Keratinocyte (primary cell): Measurements from ENCODE around the gene DNTTIP2. TPM values are rescaled to one million over a fixed set of nuclear protein-coding genes. Genes with fewer than 3 reads are reported as not detected.

Experiments
- DNase-seq: peaks from one replicate; pipeline ENCODE4 v3.0.0-alpha.2; 2011; ENCODE audit warnings: low read depth, missing footprints, low spot score
- FAIRE-seq: peaks from 2 replicates; lab custom pipeline; 2011; peaks lifted over from hg19 to GRCh38; lab: Jason Lieb, UNC
- H2AFZ ChIP-seq: 2 replicates; pipeline ENCODE4 v1.6.0; 2012; ENCODE audit warnings: low read length, control low read depth, inconsistent platforms; ENCODE audit not compliant: control insufficient read depth
- H3K27ac ChIP-seq: 2 replicates; pipeline ENCODE4 v1.5.1; 2011; ENCODE audit warnings: low read length; ENCODE audit not compliant: control insufficient read depth, insufficient read depth
- H3K27me3 ChIP-seq: 3 replicates; pipeline ENCODE4 v1.6.0; 2011; ENCODE audit warnings: low read length; ENCODE audit not compliant: control insufficient read depth, insufficient read depth; ENCODE audit errors: extremely low read depth
- H3K36me3 ChIP-seq, 2 experiments: 2 replicates in 1 of 2; 3 replicates in 1 of 2; pipeline ENCODE4 v1.5.1; 2011; ENCODE audit warnings: low read length in 2 of 2, mild to moderate bottlenecking in 1 of 2; ENCODE audit not compliant: control insufficient read depth in 2 of 2, insufficient read depth in 2 of 2; ENCODE audit errors: extremely low read depth in 1 of 2
- H3K4me1 ChIP-seq: 3 replicates; pipeline ENCODE4 v1.5.1; 2011; ENCODE audit warnings: low read length; ENCODE audit not compliant: control insufficient read depth, insufficient read depth; ENCODE audit errors: extremely low read depth
- H3K4me2 ChIP-seq: 3 replicates; pipeline ENCODE4 v1.6.0; 2011; ENCODE audit warnings: low read depth, low read length; ENCODE audit not compliant: control insufficient read depth, insufficient read depth; ENCODE audit errors: extremely low read depth
- H3K4me3 ChIP-seq, 3 experiments: fragments of 200-600 bp in 1 of 3; sonication (generic) in 1 of 3; 2 replicates in 2 of 3; 3 replicates in 1 of 3; pipeline ENCODE4 v1.5.1; 2011 to 2016; ENCODE audit warnings: low read length in 3 of 3, mild to moderate bottlenecking in 3 of 3, control low read depth in 2 of 3, inconsistent platforms in 1 of 3, low read depth in 1 of 3, mixed read lengths in 1 of 3, mixed run types in 1 of 3, moderate library complexity in 1 of 3; ENCODE audit not compliant: control insufficient read depth in 2 of 3, insufficient read depth in 2 of 3; ENCODE audit errors: extremely low read depth in 1 of 3
- H3K79me2 ChIP-seq: 2 replicates; pipeline ENCODE4 v1.6.0; 2012; ENCODE audit warnings: low read length; ENCODE audit not compliant: control insufficient read depth, insufficient read depth
- H3K9ac ChIP-seq: 3 replicates; pipeline ENCODE4 v1.6.0; 2011; ENCODE audit warnings: low read length; ENCODE audit not compliant: control insufficient read depth, insufficient read depth; ENCODE audit errors: extremely low read depth
- H3K9me1 ChIP-seq: 3 replicates; pipeline ENCODE4 v1.6.0; 2011; ENCODE audit warnings: low read length; ENCODE audit not compliant: control insufficient read depth, insufficient read depth; ENCODE audit errors: extremely low read depth
- H3K9me3 ChIP-seq: 2 replicates; pipeline ENCODE4 v1.5.1; 2012; ENCODE audit warnings: low read depth, low read length; ENCODE audit not compliant: control insufficient read depth
- H4K20me1 ChIP-seq: 3 replicates; pipeline ENCODE4 v1.6.0; 2011; ENCODE audit warnings: low read length; ENCODE audit not compliant: control insufficient read depth, insufficient read depth; ENCODE audit errors: extremely low read depth
- EZH2 ChIP-seq: IDR thresholded peaks from one replicate; pipeline ENCODE4 v1.6.1; 2012; ENCODE audit warnings: inconsistent platforms, mild to moderate bottlenecking, low read length, moderate library complexity
- dilution Hi-C: fragments of 300-500 bp; cut with MboI; formaldehyde crosslinking; loops from one replicate; pipeline ENCODE4 v1.7.0; 2020; ENCODE audit warnings: low sequenced_read_pairs; ENCODE audit not compliant: extremely low pct_ligation_motif_present
- polyA plus RNA-seq, 5 experiments: library from polyadenylated mRNA; depleted of rRNA in 3 of 5; stranded (reverse) in 3 of 5; stranded (forward) in 1 of 5; unstranded in 1 of 5; fragments of >200 nt; gene quantifications; 1 replicate in 1 of 5; 2 replicates in 3 of 5; 3 replicates in 1 of 5; pipeline versions ENCODE4 v1.2.1 to v1.2.3, GENCODE V29; 2011 to 2012; ENCODE audit warnings: missing spikeins in 2 of 5, low read depth in 1 of 5, low replicate concordance in 1 of 5
- TF ChIP-seq, protein P1 (sequence below), 3 experiments: IDR thresholded peaks in 1 of 3; conservative IDR thresholded peaks in 1 of 3; optimal IDR thresholded peaks in 1 of 3; 2 replicates in 2 of 3; 3 replicates in 1 of 3; pipeline versions ENCODE3 to v1.5.1; 2011; ENCODE audit warnings: low read length in 3 of 3, mild to moderate bottlenecking in 3 of 3, moderate library complexity in 2 of 3, control low read depth in 1 of 3, inconsistent platforms in 1 of 3; ENCODE audit not compliant: insufficient read depth in 2 of 3; ENCODE audit errors: extremely low read depth in 1 of 3

DNTTIP2 gene
- polyA plus RNA-seq, 1 donor (not counting 4 experiments of a cell fraction or from before 2014, with no cell fraction given): 46.2 TPM

DNA sequence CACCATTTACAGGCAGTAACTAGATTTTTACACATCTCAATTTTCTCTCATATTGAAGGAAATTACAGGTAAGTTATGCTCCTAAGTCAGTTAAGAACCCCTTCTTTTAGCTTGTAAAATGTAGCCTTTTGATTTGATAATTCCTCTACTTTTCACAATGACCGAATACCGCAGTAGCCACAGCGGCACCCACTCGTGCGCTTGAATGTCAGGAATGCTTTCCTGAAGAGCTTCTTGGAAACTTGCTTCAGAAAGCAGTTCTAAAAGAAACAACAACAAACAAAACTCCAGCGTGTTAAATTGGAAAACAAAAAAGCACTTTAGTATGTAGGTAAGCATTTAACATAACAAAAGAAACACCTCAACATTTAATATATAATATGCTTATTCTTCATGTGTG is 9.9 kb upstream of the DNTTIP2 start:
- Histone ChIP-seq H3K9me1 (no peaks in the 10 kb centered on the region), H3K4me1 (no peaks in the 10 kb centered on the region), H2AFZ (no peak overlapping the region), H3K9ac (no peak overlapping the region), H3K27ac (no peak overlapping the region), H3K4me2 (no peak overlapping the region), H3K27me3 (no peaks in the 10 kb centered on the region), H3K9me3 (no peaks in the 10 kb centered on the region), H3K36me3 (peaks cover 7% of the 10 kb centered on the region in 2 experiments), H3K4me3 (no peak overlapping the region), H3K79me2 (no peaks in the 10 kb centered on the region), H4K20me1 (no peaks in the 10 kb centered on the region)
- no peak for DNase-seq
- TF ChIP-seq, protein P1, sequence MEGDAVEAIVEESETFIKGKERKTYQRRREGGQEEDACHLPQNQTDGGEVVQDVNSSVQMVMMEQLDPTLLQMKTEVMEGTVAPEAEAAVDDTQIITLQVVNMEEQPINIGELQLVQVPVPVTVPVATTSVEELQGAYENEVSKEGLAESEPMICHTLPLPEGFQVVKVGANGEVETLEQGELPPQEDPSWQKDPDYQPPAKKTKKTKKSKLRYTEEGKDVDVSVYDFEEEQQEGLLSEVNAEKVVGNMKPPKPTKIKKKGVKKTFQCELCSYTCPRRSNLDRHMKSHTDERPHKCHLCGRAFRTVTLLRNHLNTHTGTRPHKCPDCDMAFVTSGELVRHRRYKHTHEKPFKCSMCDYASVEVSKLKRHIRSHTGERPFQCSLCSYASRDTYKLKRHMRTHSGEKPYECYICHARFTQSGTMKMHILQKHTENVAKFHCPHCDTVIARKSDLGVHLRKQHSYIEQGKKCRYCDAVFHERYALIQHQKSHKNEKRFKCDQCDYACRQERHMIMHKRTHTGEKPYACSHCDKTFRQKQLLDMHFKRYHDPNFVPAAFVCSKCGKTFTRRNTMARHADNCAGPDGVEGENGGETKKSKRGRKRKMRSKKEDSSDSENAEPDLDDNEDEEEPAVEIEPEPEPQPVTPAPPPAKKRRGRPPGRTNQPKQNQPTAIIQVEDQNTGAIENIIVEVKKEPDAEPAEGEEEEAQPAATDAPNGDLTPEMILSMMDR (optimal IDR thresholded peaks at IDR 0.05 in 1 of 3, IDR thresholded peaks at IDR 0.05 in 1 of 3, conservative IDR thresholded peaks at IDR 0.05 in 1 of 3; ENCODE audit: extremely low read depth in 1 of 3, insufficient read depth in 2 of 3, low read length in 3 of 3): no peak
- no peak for TF ChIP-seq EZH2
- FAIRE-seq: no peak
- dilution Hi-C loops: no loop called here

DNA sequence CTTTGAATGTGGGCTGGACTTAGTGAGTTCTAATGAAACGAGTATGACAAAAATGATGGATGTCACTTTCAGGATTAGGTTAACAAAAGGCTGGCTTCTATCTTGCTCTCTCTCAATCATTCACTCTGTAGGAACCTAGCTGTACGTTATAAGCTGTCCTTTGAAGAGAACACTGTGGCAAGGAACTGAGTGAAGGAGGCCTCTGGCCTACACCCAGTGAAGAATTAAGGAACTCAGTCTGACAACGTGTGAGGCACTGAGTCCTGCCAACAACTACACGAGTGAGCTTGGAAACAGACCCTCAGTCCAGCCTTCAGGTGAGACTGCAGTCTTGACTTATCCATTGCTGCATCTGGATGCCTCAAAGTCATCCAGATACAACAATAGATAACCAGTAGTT is 3.3 kb upstream of the DNTTIP2 start:
- dilution Hi-C loops: no loop called here
- no peak overlapping the region for H3K27ac ChIP-seq

More for the DNA sequence above, 3.3 kb upstream of the DNTTIP2 start:
- no peaks in the 10 kb centered on the region for H3K27me3 ChIP-seq
- peaks cover 2% of the 10 kb centered on the region for H4K20me1 ChIP-seq
- no peak overlapping the region for H3K4me3 ChIP-seq
- no peak overlapping the region for H3K4me2 ChIP-seq
- TF ChIP-seq, protein P1 (optimal IDR thresholded peaks at IDR 0.05 in 1 of 3, IDR thresholded peaks at IDR 0.05 in 1 of 3, conservative IDR thresholded peaks at IDR 0.05 in 1 of 3; ENCODE audit: extremely low read depth in 1 of 3, insufficient read depth in 2 of 3, low read length in 3 of 3): no peak
- TF ChIP-seq EZH2: no peak
- DNase-seq (no peak), FAIRE-seq (no peak)
- H3K9ac ChIP-seq: no peak overlapping the region
- H3K36me3 ChIP-seq: peaks cover 3% of the 10 kb centered on the region in 2 experiments
- peaks cover 19% of the 10 kb centered on the region for H3K79me2 ChIP-seq
- no peak overlapping the region for H2AFZ ChIP-seq
- no peaks in the 10 kb centered on the region for H3K9me1 ChIP-seq
- H3K4me1 ChIP-seq: peaks cover 13% of the 10 kb centered on the region
- H3K9me3 ChIP-seq: no peaks in the 10 kb centered on the region
